Vagina (tissue), 2 donors: ENCODE measurements around the gene HEYL. TPM values are rescaled to one million over a fixed set of nuclear protein-coding genes. Genes with fewer than 3 reads are reported as not detected.

Experiments used
- DNase-seq, 2 donors: peaks; one replicate each; pipeline ENCODE4 v3.0.0-alpha.2; 2017; ENCODE audit errors: extremely low spot score in 2 of 2
- H3K27ac ChIP-seq: fragments of 200-600 bp; sonication (generic); one replicate; pipeline ENCODE4 v1.5.1; 2019
- H3K27me3 ChIP-seq: fragments of 200-600 bp; sonication (generic); one replicate; pipeline ENCODE4 v1.5.1; 2019
- H3K36me3 ChIP-seq, 2 donors: fragments of 200-600 bp; sonication (generic); one replicate each; pipeline ENCODE4 v1.5.1; 2017 to 2019
- H3K4me1 ChIP-seq: fragments of 200-600 bp; sonication (generic); one replicate; pipeline ENCODE4 v1.5.1; 2019
- H3K4me3 ChIP-seq, 2 donors: fragments of 200-600 bp; sonication (generic); 1 replicate in 1 of 2; 2 replicates in 1 of 2; pipeline ENCODE4 v1.5.1; 2016 to 2019
- H3K9me3 ChIP-seq: fragments of 200-600 bp; sonication (generic); one replicate; pipeline ENCODE4 v1.5.1; 2019
- POLR2A ChIP-seq, 2 donors: fragments of 450-650 bp; IDR thresholded peaks; one replicate each; pipeline ENCODE4 v1.6.1; 2017; ENCODE audit warnings: antibody characterized with exemption in 2 of 2, mild to moderate bottlenecking in 2 of 2, moderate library complexity in 2 of 2
- POLR2AphosphoS5 ChIP-seq, 2 donors: sonication (generic); formaldehyde crosslinking; IDR thresholded peaks; one replicate each; pipeline ENCODE4 v1.9.0; 2017; ENCODE audit warnings: antibody characterized with exemption in 2 of 2, mild to moderate bottlenecking in 2 of 2, low read depth in 1 of 2; ENCODE audit not compliant: insufficient read depth in 1 of 2
- intact Hi-C: fragments of 100-400 bp; cut with DNase I; formaldehyde crosslinking; loops from one replicate; pipeline ENCODE4 v1.15.1; 2023
- total RNA-seq: library from RNA; depleted of rRNA; stranded (reverse); fragments of >200 nt; gene quantifications from one replicate; pipeline ENCODE4 v1.2.3, GENCODE V29; 2016
- TF ChIP-seq, protein P1 (sequence below), 3 experiments: fragments of 450-650 bp in 2 of 3; fragments of 200-600 bp in 1 of 3; sonication (generic) in 1 of 3; IDR thresholded peaks; one replicate each; pipeline ENCODE4 v1.5.1; 2017 to 2019; ENCODE audit warnings: antibody characterized with exemption in 3 of 3, mild to moderate bottlenecking in 2 of 3, moderate library complexity in 2 of 3

Gene HEYL
- total RNA-seq, 1 donor from 2014 or later, result 8.8 TPM

DNA sequence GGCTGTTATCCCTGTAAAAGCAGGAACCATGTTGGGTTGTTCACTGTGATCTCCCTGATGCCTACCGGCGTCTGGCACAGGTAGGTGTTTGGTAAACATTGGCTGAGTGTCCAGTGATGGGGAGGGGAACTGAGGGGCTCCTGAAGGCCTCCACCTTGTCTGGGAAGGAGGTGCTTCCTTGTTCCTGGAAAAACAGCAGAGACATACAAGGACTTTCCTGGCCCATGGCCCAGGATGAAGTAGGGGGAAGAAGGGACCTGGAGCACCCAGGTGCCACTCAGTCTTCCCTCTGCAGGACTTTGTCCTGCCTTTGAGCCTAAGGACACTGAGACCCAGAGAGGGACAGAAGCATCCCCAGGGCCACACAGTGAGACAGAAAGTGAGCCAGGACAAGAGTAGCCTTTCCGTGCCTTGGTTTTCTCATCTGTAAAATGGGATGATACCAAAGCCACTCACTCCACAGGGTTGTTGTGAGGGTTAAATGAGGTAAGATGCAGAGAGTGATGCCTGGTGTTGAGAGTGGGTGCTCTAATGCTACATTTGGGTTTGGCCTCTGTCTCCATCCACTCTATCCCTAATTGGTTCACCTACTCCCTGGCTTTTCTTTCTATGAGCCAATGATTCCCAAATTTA lies 6.1 kb upstream of the HEYL start:
- H3K9me3 ChIP-seq, result no peaks in the 10 kb centered on the region
- H3K4me3 ChIP-seq, result no peak overlapping the region
- DNase-seq, result no peak
- TF ChIP-seq, protein P1, sequence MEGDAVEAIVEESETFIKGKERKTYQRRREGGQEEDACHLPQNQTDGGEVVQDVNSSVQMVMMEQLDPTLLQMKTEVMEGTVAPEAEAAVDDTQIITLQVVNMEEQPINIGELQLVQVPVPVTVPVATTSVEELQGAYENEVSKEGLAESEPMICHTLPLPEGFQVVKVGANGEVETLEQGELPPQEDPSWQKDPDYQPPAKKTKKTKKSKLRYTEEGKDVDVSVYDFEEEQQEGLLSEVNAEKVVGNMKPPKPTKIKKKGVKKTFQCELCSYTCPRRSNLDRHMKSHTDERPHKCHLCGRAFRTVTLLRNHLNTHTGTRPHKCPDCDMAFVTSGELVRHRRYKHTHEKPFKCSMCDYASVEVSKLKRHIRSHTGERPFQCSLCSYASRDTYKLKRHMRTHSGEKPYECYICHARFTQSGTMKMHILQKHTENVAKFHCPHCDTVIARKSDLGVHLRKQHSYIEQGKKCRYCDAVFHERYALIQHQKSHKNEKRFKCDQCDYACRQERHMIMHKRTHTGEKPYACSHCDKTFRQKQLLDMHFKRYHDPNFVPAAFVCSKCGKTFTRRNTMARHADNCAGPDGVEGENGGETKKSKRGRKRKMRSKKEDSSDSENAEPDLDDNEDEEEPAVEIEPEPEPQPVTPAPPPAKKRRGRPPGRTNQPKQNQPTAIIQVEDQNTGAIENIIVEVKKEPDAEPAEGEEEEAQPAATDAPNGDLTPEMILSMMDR (IDR thresholded peaks at IDR 0.05), result no peak
- no peak for TF ChIP-seq POLR2A (IDR thresholded peaks at IDR 0.05)
- no peak for TF ChIP-seq POLR2AphosphoS5 (IDR thresholded peaks at IDR 0.05; ENCODE audit: insufficient read depth in 1 of 2, low read depth in 1 of 2)
- H3K4me1 ChIP-seq, result peaks cover 39% of the 10 kb centered on the region
- peak overlapping the region; percentile 69 for H3K27ac ChIP-seq
- no peaks in the 10 kb centered on the region for H3K27me3 ChIP-seq
- no peaks in the 10 kb centered on the region for H3K36me3 ChIP-seq
- intact Hi-C loops, result no loop called here

DNA sequence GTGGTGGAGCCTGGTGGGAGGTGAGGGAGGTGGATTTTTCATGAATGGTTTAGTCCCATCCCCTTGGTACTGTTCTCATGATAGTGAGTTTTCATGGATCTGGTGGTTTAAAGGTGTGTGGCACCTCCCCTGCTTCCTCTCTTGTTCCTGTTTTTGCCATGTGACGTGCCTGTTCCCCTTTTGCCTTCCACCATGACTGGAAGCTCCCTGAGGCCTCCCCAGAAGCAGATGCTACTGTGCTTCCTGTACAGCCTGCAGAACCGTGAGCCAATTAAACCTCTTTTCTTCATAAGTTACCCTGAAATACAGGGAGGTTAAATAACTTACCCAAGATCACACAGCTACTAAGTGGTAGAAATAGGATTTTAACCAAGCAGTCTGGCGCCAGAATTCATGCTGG lies 4.3 kb upstream of the HEYL start:
- TF ChIP-seq, protein P1 (IDR thresholded peaks at IDR 0.05), result no peak
- TF ChIP-seq POLR2AphosphoS5 (IDR thresholded peaks at IDR 0.05; ENCODE audit: insufficient read depth in 1 of 2, low read depth in 1 of 2) (no peak), POLR2A (IDR thresholded peaks at IDR 0.05) (no peak)
- no peak for DNase-seq
- Histone ChIP-seq H3K36me3 (no peaks in the 10 kb centered on the region), H3K27me3 (no peaks in the 10 kb centered on the region), H3K9me3 (no peaks in the 10 kb centered on the region), H3K27ac (no peak overlapping the region), H3K4me3 (no peak overlapping the region), H3K4me1 (peaks cover 39% of the 10 kb centered on the region)
- intact Hi-C loops, result no loop called here

DNA sequence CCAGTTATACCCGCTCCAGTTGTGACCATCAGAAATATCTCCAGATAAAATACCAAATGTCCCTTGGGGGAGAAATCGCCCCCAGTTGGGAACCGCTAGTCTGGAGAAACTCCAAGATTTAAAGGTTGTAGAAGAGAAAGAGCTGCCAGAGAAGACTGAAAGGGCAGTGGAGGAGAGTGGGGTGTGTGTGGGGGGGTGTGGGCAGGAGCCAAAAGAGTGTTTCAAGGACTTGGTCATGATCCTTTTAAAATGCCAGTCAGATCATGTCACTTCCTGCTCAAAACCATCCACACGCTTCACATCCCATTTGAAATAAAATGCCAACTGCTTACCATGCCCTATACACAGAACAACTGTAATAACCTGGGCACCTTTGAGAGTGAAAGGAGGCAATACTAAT lies 3.4 kb upstream of the HEYL start:
- Histone ChIP-seq H3K9me3 (no peaks in the 10 kb centered on the region), H3K36me3 (no peaks in the 10 kb centered on the region), H3K27ac (no peak overlapping the region), H3K4me1 (peaks cover 39% of the 10 kb centered on the region), H3K4me3 (no peak overlapping the region), H3K27me3 (no peaks in the 10 kb centered on the region)
- TF ChIP-seq POLR2AphosphoS5 (IDR thresholded peaks at IDR 0.05; ENCODE audit: insufficient read depth in 1 of 2, low read depth in 1 of 2) (no peak), POLR2A (IDR thresholded peaks at IDR 0.05) (no peak)
- TF ChIP-seq, protein P1 (IDR thresholded peaks at IDR 0.05), result no peak
- DNase-seq, result no peak
- intact Hi-C loops, result no loop called here

DNA sequence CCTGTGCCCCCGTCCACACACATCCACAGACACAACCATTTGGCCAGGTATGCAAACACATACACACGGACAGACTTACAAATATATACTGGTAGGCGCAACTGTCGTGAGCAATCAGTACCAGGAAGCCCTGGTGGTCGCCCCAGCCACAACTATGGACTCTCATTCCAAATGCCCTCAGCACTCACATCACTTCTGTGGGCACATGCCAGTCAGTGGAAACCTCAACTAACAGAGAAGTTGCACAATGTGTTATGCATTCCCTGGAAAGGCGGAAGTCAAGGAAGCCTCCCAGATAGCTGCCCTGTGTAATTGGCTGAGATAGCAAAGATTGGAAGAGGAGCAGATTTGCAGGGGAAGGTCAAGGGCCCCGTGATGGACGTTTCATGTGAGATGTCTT lies 1.4 kb upstream of the HEYL start:
- intact Hi-C loops, result no loop called here
- TF ChIP-seq POLR2AphosphoS5 (IDR thresholded peaks at IDR 0.05; ENCODE audit: insufficient read depth in 1 of 2, low read depth in 1 of 2) (no peak), POLR2A (IDR thresholded peaks at IDR 0.05) (no peak)
- TF ChIP-seq, protein P1 (IDR thresholded peaks at IDR 0.05), result no peak

DNA sequence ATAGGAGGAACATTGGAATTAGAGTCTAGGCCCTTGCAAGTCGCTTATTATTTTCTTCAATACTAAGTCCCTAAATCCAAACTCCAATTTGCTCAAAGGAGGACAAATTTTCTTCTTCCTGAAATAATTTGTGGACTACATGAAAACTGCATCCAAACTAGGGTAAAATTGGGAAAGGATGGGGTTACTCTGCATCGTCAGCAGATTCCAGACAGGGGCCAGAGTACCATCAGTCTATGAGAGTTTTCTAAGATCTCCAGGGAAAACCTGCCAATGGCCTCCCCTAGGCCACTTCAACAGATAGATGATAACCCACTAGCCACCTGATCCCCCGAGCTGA lies 508 bp downstream of the HEYL start:
- H3K27me3 ChIP-seq, result no peaks in the 10 kb centered on the region
- H3K27ac ChIP-seq, result peak overlapping the region; percentile 75
- DNase-seq, result no peak
- H3K36me3 ChIP-seq, result no peaks in the 10 kb centered on the region
- H3K4me3 ChIP-seq, result peak overlapping the region; percentile 38 to 45
- H3K9me3 ChIP-seq, result no peaks in the 10 kb centered on the region
- TF ChIP-seq POLR2AphosphoS5 (IDR thresholded peaks at IDR 0.05; ENCODE audit: insufficient read depth in 1 of 2, low read depth in 1 of 2) (no peak), POLR2A (IDR thresholded peaks at IDR 0.05) (no peak)
- TF ChIP-seq, protein P1 (IDR thresholded peaks at IDR 0.05), result no peak
- intact Hi-C loops, result no loop called here
- peaks cover 9% of the 10 kb centered on the region for H3K4me1 ChIP-seq

More for the DNA sequence above, 1.4 kb upstream of the HEYL start:
- Histone ChIP-seq H3K27ac (no peak overlapping the region), H3K9me3 (no peaks in the 10 kb centered on the region), H3K27me3 (no peaks in the 10 kb centered on the region), H3K36me3 (no peaks in the 10 kb centered on the region), H3K4me1 (peaks cover 20% of the 10 kb centered on the region), H3K4me3 (no peak overlapping the region)
- DNase-seq, result no peak
